ENCODE results near the gene ABCC3.

The ABCC3 gene

GRCh38 chr17:50631908-50632571, 2.6 kb upstream of the ABCC3 start:
- DNase-seq (ENCODE audit: low read depth) = peak; percentile 63
- no peak overlapping the region for H3K4me3 ChIP-seq (ENCODE audit: low read length)
- TF ChIP-seq CTCF (IDR thresholded peaks at IDR 0.05; ENCODE audit: insufficient read depth, low read depth, low read length, missing control alignments) = no peak

DNA sequence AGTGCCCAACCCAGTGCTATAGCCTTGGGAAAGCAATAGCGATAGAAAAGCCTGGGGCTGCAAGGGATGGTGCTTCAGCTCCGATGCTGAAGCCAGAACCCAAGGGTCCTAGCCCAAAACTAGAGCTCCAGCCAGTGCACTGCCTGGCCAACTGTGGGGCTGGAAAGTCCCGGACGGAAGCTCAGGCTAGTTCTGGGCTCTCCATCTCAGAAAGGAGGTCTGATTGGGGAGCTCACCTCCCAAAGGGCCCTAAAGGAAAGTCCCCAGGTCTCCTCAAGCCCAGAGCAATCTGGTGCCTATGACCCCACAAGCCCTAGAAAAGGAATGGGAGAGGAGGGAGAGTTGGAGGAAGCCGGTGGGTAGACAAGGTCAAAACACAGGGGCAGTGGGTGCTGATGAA, 2.0 kb upstream of the ABCC3 start:
- TF ChIP-seq CTCF (IDR thresholded peaks at IDR 0.05; ENCODE audit: insufficient read depth, low read depth, low read length, missing control alignments) = no peak
- no peak for DNase-seq (ENCODE audit: low read depth)
- no peak overlapping the region for H3K4me3 ChIP-seq (ENCODE audit: low read length)

- no peak for TF ChIP-seq CTCF (IDR thresholded peaks at IDR 0.05; ENCODE audit: insufficient read depth, low read depth, low read length, missing control alignments)
- H3K4me3 ChIP-seq (ENCODE audit: low read length) = no peak overlapping the region
- DNase-seq (ENCODE audit: low read depth) = no peak
These were observed 998 bp upstream of the ABCC3 start for GRCh38 chr17:50633683-50634082.

DNA sequence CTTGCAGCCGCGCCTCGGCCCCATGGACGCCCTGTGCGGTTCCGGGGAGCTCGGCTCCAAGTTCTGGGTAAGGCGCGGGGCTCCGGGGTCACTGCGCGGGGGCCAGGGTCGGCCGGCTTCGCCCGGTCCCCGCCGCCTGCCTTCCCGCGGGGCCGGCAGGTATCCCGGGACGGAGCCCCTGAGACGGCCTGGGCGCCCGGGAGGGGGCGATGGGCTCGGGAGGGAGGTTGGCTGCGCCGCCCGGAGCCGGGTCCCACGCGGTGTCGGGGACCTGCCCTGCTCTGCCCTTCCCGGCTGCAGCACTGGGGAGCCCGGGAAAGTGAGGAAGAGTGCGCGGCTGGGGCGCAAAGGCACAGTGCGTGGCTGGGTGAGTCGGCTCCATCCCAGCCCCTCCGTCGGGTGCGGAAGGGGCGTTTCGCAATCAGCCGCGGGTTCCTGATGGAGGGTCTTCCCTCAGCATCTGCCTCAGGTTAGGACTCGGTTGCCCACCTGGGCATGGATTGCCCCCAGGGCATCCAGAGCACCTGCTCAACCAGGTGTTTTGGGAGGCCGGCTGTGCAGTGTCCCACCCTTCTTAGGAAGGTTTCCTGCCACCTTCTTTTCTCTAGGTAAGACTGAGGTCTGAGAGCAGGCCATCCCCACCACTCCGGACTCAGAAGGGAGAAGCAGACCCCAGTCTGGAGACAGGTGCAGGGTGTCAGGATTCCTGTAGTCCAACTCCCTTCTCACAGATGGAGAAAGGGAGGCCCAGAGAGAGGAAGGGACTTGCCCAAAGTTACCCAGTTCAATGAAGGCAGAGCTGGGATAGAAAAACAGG, 442 bp downstream of the ABCC3 start:
- DNase-seq (ENCODE audit: low read depth) = no peak
- H3K4me3 ChIP-seq (ENCODE audit: low read length) = peak overlapping the region; percentile 37
- no peak for TF ChIP-seq CTCF (IDR thresholded peaks at IDR 0.05; ENCODE audit: insufficient read depth, low read depth, low read length, missing control alignments)

GRCh38 chr17:50635732-50635981, 976 bp downstream of the ABCC3 start:
- DNase-seq (ENCODE audit: low read depth) = no peak
- no peak for TF ChIP-seq CTCF (IDR thresholded peaks at IDR 0.05; ENCODE audit: insufficient read depth, low read depth, low read length, missing control alignments)
- no peak overlapping the region for H3K4me3 ChIP-seq (ENCODE audit: low read length)

GRCh38 chr17:50635982-50636803, 1.5 kb downstream of the ABCC3 start:
- no peak overlapping the region for H3K4me3 ChIP-seq (ENCODE audit: low read length)
- no peak for TF ChIP-seq CTCF (IDR thresholded peaks at IDR 0.05; ENCODE audit: insufficient read depth, low read depth, low read length, missing control alignments)
- no peak for DNase-seq (ENCODE audit: low read depth)
